ENCODE measurements around the gene ALDH1A3. TPM values are rescaled to one million over a fixed set of nuclear protein-coding genes. Genes with fewer than 3 reads are reported as not detected.

The ALDH1A3 gene
- polyA plus RNA-seq, 1 of the 3 experiments (the other 2 are of a cell fraction): 4.4 TPM

- no peak overlapping the region for H3K4me3 ChIP-seq (ENCODE audit: low read depth in 2 of 2, low read length in 1 of 2)
- H3K36me3 ChIP-seq (replicated peaks in 1 of 2; ENCODE audit: control insufficient read depth in 1 of 2, insufficient read depth in 2 of 2, low read length in 1 of 2): no peaks in the 10 kb centered on the region
- POLR2A ChIA-PET: no interaction called here
- H2AFZ ChIP-seq (ENCODE audit: low read depth): no peak overlapping the region
- H3K9ac ChIP-seq: no peak overlapping the region
- no peaks in the 10 kb centered on the region for H3K9me3 ChIP-seq
- H3K27me3 ChIP-seq (ENCODE audit: insufficient read depth): no peaks in the 10 kb centered on the region
- no peak overlapping the region for H3K27ac ChIP-seq (ENCODE audit: low read depth in 2 of 2, low read length in 1 of 2)
- TF ChIP-seq EZH2phosphoT487 (IDR thresholded peaks at IDR 0.05; ENCODE audit: borderline replicate concordance, low read depth): no peak
- no peak for TF ChIP-seq MAX (IDR thresholded peaks at IDR 0.05; ENCODE audit: low read depth)
- TF ChIP-seq CTCF (IDR thresholded peaks at IDR 0.05): no peak
- TF ChIP-seq USF2 (IDR thresholded peaks at IDR 0.05; ENCODE audit: borderline replicate concordance, low read depth, low read length): no peak
- no peak for TF ChIP-seq USF1 (IDR thresholded peaks at IDR 0.05; ENCODE audit: borderline replicate concordance, low read depth)
- no peak for TF ChIP-seq TEAD4 (IDR thresholded peaks at IDR 0.05; ENCODE audit: borderline replicate concordance, insufficient read depth)
- no peak for TF ChIP-seq POLR2AphosphoS5 (IDR thresholded peaks at IDR 0.05; ENCODE audit: low read depth, low read length)
- H3K9me2 ChIP-seq: no peaks in the 10 kb centered on the region
- no peaks in the 10 kb centered on the region for H3F3A ChIP-seq (replicated peaks; ENCODE audit: insufficient read depth)
- H3K79me2 ChIP-seq (ENCODE audit: insufficient read depth): no peaks in the 10 kb centered on the region
- H4K20me1 ChIP-seq (ENCODE audit: insufficient read depth): no peaks in the 10 kb centered on the region
- no peaks in the 10 kb centered on the region; a peak in 2 of 4 replicates for H3K4me1 ChIP-seq (ENCODE audit: control insufficient read depth in 1 of 2, insufficient read depth in 2 of 2, low read depth in 1 of 2, low read length in 1 of 2)
- no peak overlapping the region for H3K4me2 ChIP-seq
- no peak for DNase-seq
- WGBS (ENCODE audit: low lambda C conversion rate): 63% methylated on average over 5 of the region's 5 CpGs
- CTCF ChIA-PET: interaction anchor here (0.8 kb wide), 1 partner anchor 27 kb away, joined by 3 read pairs; no protein-coding TSS in a partner anchor
Observed at GRCh38 chr15:100856867-100857266, 22.8 kb upstream of the ALDH1A3 start.

GRCh38 chr15:100858294-100858693 lies 21.3 kb upstream of the ALDH1A3 start:
- peaks cover 0 to 3% of the 10 kb centered on the region in 2 experiments; a peak in 2 of 4 replicates for H3K4me1 ChIP-seq (ENCODE audit: control insufficient read depth in 1 of 2, insufficient read depth in 2 of 2, low read depth in 1 of 2, low read length in 1 of 2)
- no peaks in the 10 kb centered on the region for H3K79me2 ChIP-seq (ENCODE audit: insufficient read depth)
- H3K27me3 ChIP-seq (ENCODE audit: insufficient read depth): no peaks in the 10 kb centered on the region
- no peaks in the 10 kb centered on the region for H3K9me2 ChIP-seq
- no peak overlapping the region for H3K4me3 ChIP-seq (ENCODE audit: low read depth in 2 of 2, low read length in 1 of 2)
- WGBS (ENCODE audit: low lambda C conversion rate): 45% methylated on average over 2 of the region's 2 CpGs
- H3K4me2 ChIP-seq: no peak overlapping the region
- ChIA-PET CTCF (interaction anchor here (0.6 to 5.1 kb wide), 3 partner anchors 14 to 192 kb away, joined by 3 to 31 read pairs (median 16); no protein-coding TSS in a partner anchor), POLR2A (no interaction called here)
- no peak overlapping the region for H3K27ac ChIP-seq (ENCODE audit: low read depth in 2 of 2, low read length in 1 of 2)
- no peaks in the 10 kb centered on the region for H3K9me3 ChIP-seq
- no peaks in the 10 kb centered on the region for H3F3A ChIP-seq (replicated peaks; ENCODE audit: insufficient read depth)
- no peak for DNase-seq
- no peaks in the 10 kb centered on the region for H3K36me3 ChIP-seq (replicated peaks in 1 of 2; ENCODE audit: control insufficient read depth in 1 of 2, insufficient read depth in 2 of 2, low read length in 1 of 2)
- no peak overlapping the region for H3K9ac ChIP-seq
- no peak overlapping the region for H2AFZ ChIP-seq (ENCODE audit: low read depth)
- TF ChIP-seq FOXJ3 (CRISPR knock-in tag; IDR thresholded peaks at IDR 0.05): no peak
- TF ChIP-seq, protein P1, sequence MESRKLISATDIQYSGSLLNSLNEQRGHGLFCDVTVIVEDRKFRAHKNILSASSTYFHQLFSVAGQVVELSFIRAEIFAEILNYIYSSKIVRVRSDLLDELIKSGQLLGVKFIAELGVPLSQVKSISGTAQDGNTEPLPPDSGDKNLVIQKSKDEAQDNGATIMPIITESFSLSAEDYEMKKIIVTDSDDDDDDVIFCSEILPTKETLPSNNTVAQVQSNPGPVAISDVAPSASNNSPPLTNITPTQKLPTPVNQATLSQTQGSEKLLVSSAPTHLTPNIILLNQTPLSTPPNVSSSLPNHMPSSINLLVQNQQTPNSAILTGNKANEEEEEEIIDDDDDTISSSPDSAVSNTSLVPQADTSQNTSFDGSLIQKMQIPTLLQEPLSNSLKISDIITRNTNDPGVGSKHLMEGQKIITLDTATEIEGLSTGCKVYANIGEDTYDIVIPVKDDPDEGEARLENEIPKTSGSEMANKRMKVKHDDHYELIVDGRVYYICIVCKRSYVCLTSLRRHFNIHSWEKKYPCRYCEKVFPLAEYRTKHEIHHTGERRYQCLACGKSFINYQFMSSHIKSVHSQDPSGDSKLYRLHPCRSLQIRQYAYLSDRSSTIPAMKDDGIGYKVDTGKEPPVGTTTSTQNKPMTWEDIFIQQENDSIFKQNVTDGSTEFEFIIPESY (IDR thresholded peaks at IDR 0.05; ENCODE audit: borderline replicate concordance, low read depth): no peak
- no peaks in the 10 kb centered on the region for H4K20me1 ChIP-seq (ENCODE audit: insufficient read depth)
